SIG-M5 treated with dmso at 0.1 percent for 504 hours (cell line): ENCODE results near the gene BUB3.
A peak's percentile ranks its signal among the peaks of the same experiment; 100 is the strongest.

ENCODE experiments used
- DNase-seq: peaks from one replicate; lab custom pipeline; 2025; ENCODE audit not compliant: unreplicated experiment; lab: John Stamatoyannopoulos, UW

BUB3 gene

GRCh38 chr10:123154092-123154710 is at the start of gene BUB3:
Gene BUB3, plus strand, starts transcription at chr10:123154402. Its CDS starts 516 bp downstream, at chr10:123154918.
- DNase-seq = peak; percentile 99

- no peak for DNase-seq
Measured at GRCh38 chr10:123109466-123109865, 44.7 kb upstream of the BUB3 start.

GRCh38 chr10:123117644-123118417 is 36.4 kb upstream of the BUB3 start:
- DNase-seq = no peak

GRCh38 chr10:123119081-123119480 is 35.1 kb upstream of the BUB3 start:
- DNase-seq = no peak

GRCh38 chr10:123126246-123126645 is 28.0 kb upstream of the BUB3 start:
- DNase-seq = no peak

GRCh38 chr10:123129618-123130271 is 24.5 kb upstream of the BUB3 start:
- peak; percentile 25 for DNase-seq

GRCh38 chr10:123132576-123133477 is 21.4 kb upstream of the BUB3 start:
- peak; percentile 78 for DNase-seq

GRCh38 chr10:123133541-123134342 is 20.5 kb upstream of the BUB3 start:
- DNase-seq = no peak

GRCh38 chr10:123134343-123134914 is 19.8 kb upstream of the BUB3 start:
- no peak for DNase-seq

- no peak for DNase-seq
Measured at GRCh38 chr10:123134915-123135414, 19.2 kb upstream of the BUB3 start.

- peak; percentile 16 for DNase-seq
Measured at GRCh38 chr10:123135415-123136141, 18.6 kb upstream of the BUB3 start, which contains the start of gene HMX3. Gene HMX3, plus strand, starts transcription at chr10:123135970. Its CDS starts 81 bp downstream, at chr10:123136051.

GRCh38 chr10:123136221-123136805 is 17.9 kb upstream of the BUB3 start:
- no peak for DNase-seq

- peak; percentile 20 for DNase-seq
Measured at GRCh38 chr10:123136806-123137642, 17.2 kb upstream of the BUB3 start.

- DNase-seq = no peak
Measured at GRCh38 chr10:123139165-123139520, 15.1 kb upstream of the BUB3 start.

GRCh38 chr10:123139521-123140163 is 14.6 kb upstream of the BUB3 start:
- no peak for DNase-seq

GRCh38 chr10:123140164-123140982 is 13.8 kb upstream of the BUB3 start:
- no peak for DNase-seq
